Activated CD4-positive, CD25-positive, alpha-beta regulatory T cell treated with anti-CD3 and anti-CD28 coated beads, Interleukin-2, amount 50 U/mL, for 24 hours (primary cell): Measurements from ENCODE around the gene PICK1.
"Not testable (repeated sequence)": the region's sequence is repeated elsewhere in the genome, so short reads cannot be mapped to it uniquely, and the experiment has no call there.

Experiments
- ATAC-seq, 2 donors: fragments of 150-1000 bp; cut with Tn5 transposase; one replicate each; pipeline ENCODE4 v1.10.0; 2021; ENCODE audit warnings: mild to moderate bottlenecking in 1 of 2, moderate library complexity in 1 of 2

Gene PICK1

DNA sequence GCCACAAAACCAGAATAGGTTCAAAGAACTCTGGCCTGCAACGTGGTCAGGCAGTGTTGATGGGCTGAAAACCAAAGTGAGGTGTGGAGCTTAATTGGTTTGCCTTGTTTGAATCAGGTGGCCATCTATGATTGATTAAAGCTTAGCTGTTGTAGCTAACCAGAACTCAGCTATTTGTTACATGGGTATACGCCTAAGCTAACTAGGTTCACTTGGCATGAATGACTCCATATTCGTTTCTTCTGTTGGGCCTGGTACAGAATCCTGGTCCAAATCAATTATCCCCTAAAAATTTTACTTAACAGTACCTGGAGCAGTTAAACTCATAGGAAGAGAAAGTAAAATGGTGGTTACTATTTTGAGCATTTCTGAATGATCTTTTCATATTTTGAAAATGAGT, 61.0 kb downstream of the PICK1 start:
- ATAC-seq, result no peak

DNA sequence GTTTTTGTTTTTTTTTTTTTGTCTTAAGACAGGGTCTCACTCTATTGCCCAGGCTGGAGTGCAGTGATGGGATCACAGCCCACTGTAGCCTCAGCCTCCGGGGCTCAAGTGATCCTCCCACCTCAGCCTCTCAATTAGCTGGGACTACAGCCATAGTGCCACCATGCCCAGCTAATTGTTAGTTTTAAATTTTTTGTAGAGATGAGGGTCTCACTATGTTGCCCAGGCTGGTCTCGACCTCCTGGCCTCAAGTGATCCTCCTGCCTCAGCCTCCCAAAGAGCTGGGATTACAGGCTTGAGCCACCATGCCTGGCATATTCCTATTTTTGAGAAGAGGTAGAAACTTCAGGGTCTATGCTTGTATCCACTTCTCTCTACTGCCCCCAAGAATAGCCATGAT, 61.5 kb downstream of the PICK1 start:
- ATAC-seq, result not testable (repeated sequence)

DNA sequence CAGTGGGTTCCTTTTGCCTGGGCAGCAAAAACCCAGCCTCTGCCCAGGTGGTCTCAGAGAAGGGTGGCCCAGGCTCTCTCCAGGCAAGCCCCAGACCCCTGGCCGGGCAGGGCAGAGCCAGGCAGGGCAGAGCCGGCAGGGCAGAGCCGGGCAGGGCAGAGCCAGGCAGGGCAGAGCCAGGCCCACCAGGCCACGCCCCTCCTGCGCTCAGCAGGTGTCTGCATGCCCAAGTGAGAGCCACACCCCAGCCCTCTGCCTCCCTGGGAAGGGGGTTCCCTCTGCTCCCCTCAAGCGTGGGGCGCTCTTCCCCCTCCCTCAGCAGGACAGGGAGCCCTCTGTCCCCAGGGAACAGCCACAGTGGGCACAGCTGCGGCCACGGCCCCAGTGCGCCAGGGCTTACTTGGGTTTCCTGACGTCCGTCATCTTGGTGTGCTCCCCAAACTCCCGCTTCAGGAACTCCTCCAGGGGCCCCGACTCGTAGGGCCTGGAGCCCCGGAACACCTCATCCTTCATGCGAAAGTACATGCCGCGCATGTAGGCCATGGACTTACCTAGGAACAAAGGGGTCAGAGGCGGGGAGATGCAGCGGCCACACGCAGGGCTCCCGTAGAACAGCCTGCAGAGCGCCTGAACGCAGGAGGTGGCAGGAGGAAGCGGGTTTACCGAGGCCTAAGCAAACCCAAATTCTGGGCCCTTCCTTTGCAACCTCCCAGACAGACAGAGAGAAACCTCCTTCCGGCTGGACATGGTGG, 63.3 kb downstream of the PICK1 start:
- ATAC-seq, result no peak

DNA sequence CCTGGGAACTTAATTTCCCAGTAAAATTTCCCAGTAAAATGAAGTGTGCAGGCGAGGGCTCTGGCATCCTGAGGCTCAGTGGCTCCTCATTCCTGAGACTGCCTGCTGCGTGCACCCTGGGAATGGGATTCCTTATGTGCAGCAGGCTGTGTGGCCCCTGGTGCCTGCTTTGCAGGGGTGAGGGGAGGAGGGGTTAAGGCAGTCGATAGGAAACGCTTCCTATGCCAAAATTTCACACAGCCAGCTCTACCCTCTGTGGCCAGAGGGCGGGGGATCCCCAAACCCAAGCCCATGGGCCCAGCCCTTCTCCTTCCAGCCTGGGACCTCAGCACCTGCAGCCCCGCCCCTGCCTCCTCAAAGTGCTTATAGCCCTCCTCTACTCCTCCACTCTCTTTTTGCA, 65.4 kb downstream of the PICK1 start:
- ATAC-seq, result no peak

- no peak for ATAC-seq
These were observed 67.2 kb downstream of the PICK1 start for GRCh38 chr22:38124236-38124974.

DNA sequence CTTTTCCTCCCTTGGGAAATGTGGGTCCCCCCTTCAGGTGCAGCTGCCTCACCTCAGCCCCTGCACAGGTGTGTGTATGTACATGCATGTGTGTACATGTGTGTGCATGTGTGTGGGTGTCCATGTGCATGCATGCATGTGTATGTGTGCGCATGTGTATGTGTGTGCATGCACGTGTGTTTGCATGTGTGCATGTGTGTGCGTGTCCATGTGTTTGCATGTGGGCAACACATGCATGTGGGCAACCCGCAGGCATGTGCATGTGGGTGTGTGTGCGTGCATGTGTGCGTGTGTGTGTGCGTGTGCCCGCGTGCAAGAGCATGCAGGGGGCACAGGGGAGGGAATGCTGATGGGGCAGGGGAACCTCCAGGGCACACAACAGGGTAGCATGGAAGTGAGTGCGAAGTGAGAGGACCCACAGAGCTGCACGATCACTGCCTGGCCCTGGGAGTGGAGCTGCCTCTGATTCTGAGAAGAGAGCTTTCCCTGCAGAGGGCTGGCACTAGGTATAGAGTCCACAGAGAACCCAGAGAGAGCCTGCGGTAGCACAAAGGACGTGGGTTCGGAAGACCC, 67.9 kb downstream of the PICK1 start:
- ATAC-seq, result no peak
